Omental fat pad (tissue), 4 donors: ENCODE measurements around the gene SRGAP3. TPM values are rescaled to one million over a fixed set of nuclear protein-coding genes. Genes with fewer than 3 reads are reported as not detected.
"Not testable (repeated sequence)": the region's sequence is repeated elsewhere in the genome, so short reads cannot be mapped to it uniquely, and the experiment has no call there.

Experiments used
- ATAC-seq: fragments of 150-250 bp; one replicate; pipeline ENCODE4 v1.9.1; 2016; ENCODE audit warnings: mild to moderate bottlenecking, moderate library complexity; ENCODE audit not compliant: low FRiP score
- DNase-seq: peaks from one replicate; pipeline ENCODE4 v3.0.0-alpha.2; 2019; ENCODE audit warnings: low spot score
- total RNA-seq, 4 donors: library from RNA; depleted of rRNA; stranded (reverse); fragments of >200 nt; gene quantifications; one replicate each; pipeline ENCODE4 v1.1.0, GENCODE V29; 2016
- TF ChIP-seq, protein P1 (sequence below), 3 donors: fragments of 450-650 bp; IDR thresholded peaks; one replicate each; pipeline ENCODE4 v1.5.1; 2016 to 2017; ENCODE audit warnings: antibody characterized with exemption in 3 of 3, mild to moderate bottlenecking in 3 of 3, moderate library complexity in 2 of 3

Gene SRGAP3
- total RNA-seq, 4 donors from 2014 or later, result 3.0 to 5.3 (median 3.6) TPM

- TF ChIP-seq, protein P1, sequence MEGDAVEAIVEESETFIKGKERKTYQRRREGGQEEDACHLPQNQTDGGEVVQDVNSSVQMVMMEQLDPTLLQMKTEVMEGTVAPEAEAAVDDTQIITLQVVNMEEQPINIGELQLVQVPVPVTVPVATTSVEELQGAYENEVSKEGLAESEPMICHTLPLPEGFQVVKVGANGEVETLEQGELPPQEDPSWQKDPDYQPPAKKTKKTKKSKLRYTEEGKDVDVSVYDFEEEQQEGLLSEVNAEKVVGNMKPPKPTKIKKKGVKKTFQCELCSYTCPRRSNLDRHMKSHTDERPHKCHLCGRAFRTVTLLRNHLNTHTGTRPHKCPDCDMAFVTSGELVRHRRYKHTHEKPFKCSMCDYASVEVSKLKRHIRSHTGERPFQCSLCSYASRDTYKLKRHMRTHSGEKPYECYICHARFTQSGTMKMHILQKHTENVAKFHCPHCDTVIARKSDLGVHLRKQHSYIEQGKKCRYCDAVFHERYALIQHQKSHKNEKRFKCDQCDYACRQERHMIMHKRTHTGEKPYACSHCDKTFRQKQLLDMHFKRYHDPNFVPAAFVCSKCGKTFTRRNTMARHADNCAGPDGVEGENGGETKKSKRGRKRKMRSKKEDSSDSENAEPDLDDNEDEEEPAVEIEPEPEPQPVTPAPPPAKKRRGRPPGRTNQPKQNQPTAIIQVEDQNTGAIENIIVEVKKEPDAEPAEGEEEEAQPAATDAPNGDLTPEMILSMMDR (IDR thresholded peaks at IDR 0.05), result no peak
- DNase-seq (no peak), ATAC-seq (no peak)
These were observed 42.5 kb upstream of the SRGAP3 start for GRCh38 chr3:9291821-9292410.

GRCh38 chr3:9290566-9290965 is 41.1 kb upstream of the SRGAP3 start:
- ATAC-seq (no peak), DNase-seq (no peak)
- TF ChIP-seq, protein P1 (IDR thresholded peaks at IDR 0.05), result no peak

DNA sequence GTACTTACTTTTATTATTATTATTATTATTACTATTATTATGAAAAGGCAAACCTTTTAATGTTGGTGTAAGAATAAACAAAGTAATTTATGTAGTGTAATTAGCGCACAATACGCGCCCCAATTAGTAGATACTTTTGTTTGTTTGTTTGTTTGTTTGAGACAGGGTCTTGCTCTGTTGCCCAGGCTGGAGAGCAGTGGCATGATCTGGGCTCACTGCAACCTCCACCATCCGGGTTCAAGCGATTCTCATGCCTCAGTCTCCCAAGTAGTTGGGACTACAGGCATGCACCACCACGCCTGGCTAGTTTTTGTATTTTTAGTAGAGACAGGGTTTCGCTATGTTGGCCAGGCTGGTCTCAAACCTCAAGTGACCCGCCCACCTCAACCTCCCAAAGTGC is 32.1 kb upstream of the SRGAP3 start:
- not testable (repeated sequence) for DNase-seq, ATAC-seq

DNA sequence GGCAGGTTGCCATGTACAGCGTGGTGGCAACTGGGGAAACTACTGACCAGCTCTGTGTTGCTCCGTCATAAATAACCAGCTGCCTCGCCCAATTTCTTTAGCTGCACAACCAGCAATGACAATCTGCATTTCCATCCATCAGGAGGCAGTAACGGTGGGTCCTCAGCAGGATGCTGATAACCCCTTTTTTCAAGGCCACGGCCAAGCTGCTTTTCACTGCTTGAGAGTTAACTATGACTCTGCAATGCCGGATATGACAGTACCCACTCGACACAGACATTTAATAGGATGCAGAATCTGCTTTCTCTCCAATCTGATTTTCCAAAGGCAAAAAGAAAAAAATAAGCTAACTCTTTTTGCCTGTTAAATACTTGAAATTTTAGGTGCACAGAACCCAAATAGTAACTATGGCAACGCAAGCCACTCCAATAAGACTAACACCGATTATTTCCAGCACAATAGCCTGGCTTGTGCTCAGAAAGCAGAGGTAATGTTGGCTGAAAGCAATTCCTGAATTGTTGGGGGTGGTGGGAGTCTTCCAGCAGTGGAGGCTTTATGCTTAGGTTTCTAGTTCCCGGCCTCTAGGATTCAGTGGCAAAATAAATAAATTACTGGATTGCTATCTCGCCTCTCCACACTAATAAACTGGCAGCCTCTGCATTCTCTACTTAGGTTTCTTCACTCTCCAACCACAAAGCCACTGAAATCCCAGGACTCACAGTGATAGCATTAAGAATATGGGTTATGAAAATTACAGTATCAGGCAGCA is 31.2 kb upstream of the SRGAP3 start:
- ATAC-seq, result no peak
- no peak for DNase-seq
- TF ChIP-seq, protein P1 (IDR thresholded peaks at IDR 0.05), result no peak

DNA sequence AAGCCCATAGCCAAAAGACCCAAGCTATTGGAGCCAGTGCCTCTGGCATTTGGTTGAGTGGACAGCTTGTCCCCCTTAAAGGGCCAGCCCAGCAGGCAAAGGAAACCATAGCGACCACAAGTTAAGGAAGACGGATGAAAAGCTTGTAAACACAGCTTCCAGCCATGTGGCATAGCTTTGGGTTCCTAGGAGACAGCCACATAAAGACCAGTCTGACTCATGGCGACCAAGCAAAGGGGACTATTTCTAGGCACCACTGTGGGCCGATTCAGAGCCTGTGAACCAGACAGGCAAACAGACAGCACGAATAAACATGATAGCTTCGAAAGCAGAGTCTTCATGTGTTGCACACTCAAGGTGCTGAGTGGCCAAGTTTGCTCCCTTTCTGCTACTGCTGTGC is 30.5 kb upstream of the SRGAP3 start:
- TF ChIP-seq, protein P1 (IDR thresholded peaks at IDR 0.05), result no peak
- no peak for ATAC-seq
- no peak for DNase-seq

GRCh38 chr3:9278498-9278897 is 29.1 kb upstream of the SRGAP3 start:
- TF ChIP-seq, protein P1 (IDR thresholded peaks at IDR 0.05), result no peak
- ATAC-seq (no peak), DNase-seq (no peak)

GRCh38 chr3:9278085-9278484 is 28.6 kb upstream of the SRGAP3 start:
- DNase-seq (no peak), ATAC-seq (no peak)
- TF ChIP-seq, protein P1 (IDR thresholded peaks at IDR 0.05), result no peak
